ELR (cell line): Measurements from ENCODE around the gene GARRE1.
A peak's percentile ranks its signal among the peaks of the same experiment; 100 is the strongest.
"Not testable (repeated sequence)": the region's sequence is repeated elsewhere in the genome, so short reads cannot be mapped to it uniquely, and the experiment has no call there.

Experiments
- DNase-seq: peaks from one replicate; pipeline ENCODE4 v3.0.0-alpha.2; 2015; ENCODE audit warnings: low read depth

Gene GARRE1

GRCh38 chr19:34232566-34233481 lies 21.5 kb upstream of the GARRE1 start:
- DNase-seq = peak; percentile 93

- DNase-seq = no peak
Measured at GRCh38 chr19:34235425-34235940, 18.9 kb upstream of the GARRE1 start.

- no peak for DNase-seq
Measured at GRCh38 chr19:34236035-34236987, 18.0 kb upstream of the GARRE1 start.

GRCh38 chr19:34237283-34237682 lies 17.1 kb upstream of the GARRE1 start:
- DNase-seq = no peak

GRCh38 chr19:34237939-34238338 lies 16.4 kb upstream of the GARRE1 start:
- no peak for DNase-seq

GRCh38 chr19:34241513-34242337 lies 12.6 kb upstream of the GARRE1 start:
- peak; percentile 35 for DNase-seq

- peak; percentile 49 for DNase-seq
Measured at GRCh38 chr19:34243138-34243875, 11.0 kb upstream of the GARRE1 start.

GRCh38 chr19:34243876-34244578 lies 10.3 kb upstream of the GARRE1 start:
- DNase-seq = no peak

GRCh38 chr19:34244611-34245299 lies 9.6 kb upstream of the GARRE1 start:
- peak; percentile 17 for DNase-seq

- DNase-seq = no peak
Measured at GRCh38 chr19:34246340-34246739, 8.0 kb upstream of the GARRE1 start.

GRCh38 chr19:34248941-34249340 lies 5.4 kb upstream of the GARRE1 start:
- DNase-seq = no peak

- not testable (repeated sequence) for DNase-seq
Measured at GRCh38 chr19:34253167-34253566, 1.2 kb upstream of the GARRE1 start.

GRCh38 chr19:34253681-34254045 lies 691 bp upstream of the GARRE1 start:
- DNase-seq = not testable (repeated sequence)

- DNase-seq = peak; percentile 45
Measured at GRCh38 chr19:34254698-34255432, 511 bp downstream of the GARRE1 start.

- no peak for DNase-seq
Measured at GRCh38 chr19:34255546-34255945, 1.2 kb downstream of the GARRE1 start.

- no peak for DNase-seq
Measured at GRCh38 chr19:34256835-34257558, 2.6 kb downstream of the GARRE1 start.

- DNase-seq = no peak
Measured at GRCh38 chr19:34257559-34257924, 3.2 kb downstream of the GARRE1 start.

GRCh38 chr19:34259367-34260095 lies 5.2 kb downstream of the GARRE1 start:
- DNase-seq = peak; percentile 64
